22Rv1 (cell line): ENCODE results near the gene APBB2.

Experiments used
- ZFX ChIP-seq: fragments of 450-650 bp; IDR thresholded peaks from 2 replicates; pipeline ENCODE4 v1.6.1; 2017; ENCODE audit warnings: antibody characterized with exemption, borderline replicate concordance
- TF ChIP-seq, protein P1 (sequence below): fragments of 450-650 bp; IDR thresholded peaks from 2 replicates; pipeline ENCODE4 v1.5.1; 2017; ENCODE audit warnings: mild to moderate bottlenecking

- TF ChIP-seq, protein P1, sequence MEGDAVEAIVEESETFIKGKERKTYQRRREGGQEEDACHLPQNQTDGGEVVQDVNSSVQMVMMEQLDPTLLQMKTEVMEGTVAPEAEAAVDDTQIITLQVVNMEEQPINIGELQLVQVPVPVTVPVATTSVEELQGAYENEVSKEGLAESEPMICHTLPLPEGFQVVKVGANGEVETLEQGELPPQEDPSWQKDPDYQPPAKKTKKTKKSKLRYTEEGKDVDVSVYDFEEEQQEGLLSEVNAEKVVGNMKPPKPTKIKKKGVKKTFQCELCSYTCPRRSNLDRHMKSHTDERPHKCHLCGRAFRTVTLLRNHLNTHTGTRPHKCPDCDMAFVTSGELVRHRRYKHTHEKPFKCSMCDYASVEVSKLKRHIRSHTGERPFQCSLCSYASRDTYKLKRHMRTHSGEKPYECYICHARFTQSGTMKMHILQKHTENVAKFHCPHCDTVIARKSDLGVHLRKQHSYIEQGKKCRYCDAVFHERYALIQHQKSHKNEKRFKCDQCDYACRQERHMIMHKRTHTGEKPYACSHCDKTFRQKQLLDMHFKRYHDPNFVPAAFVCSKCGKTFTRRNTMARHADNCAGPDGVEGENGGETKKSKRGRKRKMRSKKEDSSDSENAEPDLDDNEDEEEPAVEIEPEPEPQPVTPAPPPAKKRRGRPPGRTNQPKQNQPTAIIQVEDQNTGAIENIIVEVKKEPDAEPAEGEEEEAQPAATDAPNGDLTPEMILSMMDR = no peak
- no peak for TF ChIP-seq ZFX
These were observed 337.3 kb downstream of the APBB2 start for GRCh38 chr4:40877081-40877480.
